ENCODE measurements around the gene SLC2A1.
A peak's percentile ranks its signal among the peaks of the same experiment; 100 is the strongest.

SLC2A1 gene

GRCh38 chr1:42947117-42947516 is 11.6 kb downstream of the SLC2A1 start:
- in situ Hi-C loops (cut with HindIII; ENCODE audit: low pct_ligation_motif_present, low pct_unique_long_range_greater_than_20kb, low sequenced_read_pairs): no loop called here
- DNase-seq: no peak

- in situ Hi-C loops (cut with HindIII; ENCODE audit: low pct_ligation_motif_present, low pct_unique_long_range_greater_than_20kb, low sequenced_read_pairs): no loop called here
- DNase-seq: no peak
Observed at GRCh38 chr1:42946120-42946898, 12.4 kb downstream of the SLC2A1 start.

- in situ Hi-C loops (cut with HindIII; ENCODE audit: low pct_ligation_motif_present, low pct_unique_long_range_greater_than_20kb, low sequenced_read_pairs): no loop called here
- no peak for DNase-seq
Observed at GRCh38 chr1:42945164-42945563, 13.5 kb downstream of the SLC2A1 start.

- DNase-seq: no peak
- in situ Hi-C loops (cut with HindIII; ENCODE audit: low pct_ligation_motif_present, low pct_unique_long_range_greater_than_20kb, low sequenced_read_pairs): no loop called here
Observed at GRCh38 chr1:42944246-42944928, 14.3 kb downstream of the SLC2A1 start.

- DNase-seq: no peak
- in situ Hi-C loops (cut with HindIII; ENCODE audit: low pct_ligation_motif_present, low pct_unique_long_range_greater_than_20kb, low sequenced_read_pairs): no loop called here
Observed at GRCh38 chr1:42943728-42944127, 14.9 kb downstream of the SLC2A1 start.

GRCh38 chr1:42943166-42943565 is 15.5 kb downstream of the SLC2A1 start:
- no peak for DNase-seq
- in situ Hi-C loops (cut with HindIII; ENCODE audit: low pct_ligation_motif_present, low pct_unique_long_range_greater_than_20kb, low sequenced_read_pairs): no loop called here

GRCh38 chr1:42942444-42942843 is 16.2 kb downstream of the SLC2A1 start:
- in situ Hi-C loops (cut with HindIII; ENCODE audit: low pct_ligation_motif_present, low pct_unique_long_range_greater_than_20kb, low sequenced_read_pairs): no loop called here
- no peak for DNase-seq

- in situ Hi-C loops (cut with HindIII; ENCODE audit: low pct_ligation_motif_present, low pct_unique_long_range_greater_than_20kb, low sequenced_read_pairs): no loop called here
Observed at GRCh38 chr1:42941640-42942330, 16.9 kb downstream of the SLC2A1 start.

GRCh38 chr1:42940851-42941639 is 17.6 kb downstream of the SLC2A1 start:
- in situ Hi-C loops (cut with HindIII; ENCODE audit: low pct_ligation_motif_present, low pct_unique_long_range_greater_than_20kb, low sequenced_read_pairs): no loop called here
- DNase-seq: peak; percentile 94

More at GRCh38 chr1:42941640-42942330, 16.9 kb downstream of the SLC2A1 start:
- peak; percentile 77 for DNase-seq

- in situ Hi-C loops (cut with HindIII; ENCODE audit: low pct_ligation_motif_present, low pct_unique_long_range_greater_than_20kb, low sequenced_read_pairs): no loop called here
- DNase-seq: no peak
Observed at GRCh38 chr1:42938645-42939615, 19.7 kb downstream of the SLC2A1 start.

- in situ Hi-C loops (cut with HindIII; ENCODE audit: low pct_ligation_motif_present, low pct_unique_long_range_greater_than_20kb, low sequenced_read_pairs): no loop called here
- DNase-seq: no peak
Observed at GRCh38 chr1:42937836-42938644, 20.6 kb downstream of the SLC2A1 start.

- in situ Hi-C loops (cut with HindIII; ENCODE audit: low pct_ligation_motif_present, low pct_unique_long_range_greater_than_20kb, low sequenced_read_pairs): no loop called here
- no peak for DNase-seq
Observed at GRCh38 chr1:42937141-42937696, 21.4 kb downstream of the SLC2A1 start.

GRCh38 chr1:42936309-42937078 is 22.2 kb downstream of the SLC2A1 start:
- in situ Hi-C loops (cut with HindIII; ENCODE audit: low pct_ligation_motif_present, low pct_unique_long_range_greater_than_20kb, low sequenced_read_pairs): no loop called here
- no peak for DNase-seq

GRCh38 chr1:42935971-42936308 is 22.7 kb downstream of the SLC2A1 start:
- in situ Hi-C loops (cut with HindIII; ENCODE audit: low pct_ligation_motif_present, low pct_unique_long_range_greater_than_20kb, low sequenced_read_pairs): no loop called here
- DNase-seq: no peak

GRCh38 chr1:42935313-42935895 is 23.3 kb downstream of the SLC2A1 start:
- DNase-seq: no peak
- in situ Hi-C loops (cut with HindIII; ENCODE audit: low pct_ligation_motif_present, low pct_unique_long_range_greater_than_20kb, low sequenced_read_pairs): no loop called here
